HG03196 (cell line): ENCODE results near the gene AKAP13.
"Not testable (repeated sequence)": the region's sequence is repeated elsewhere in the genome, so short reads cannot be mapped to it uniquely, and the experiment has no call there.

Source experiments
- ATAC-seq: cut with Tn5 transposase; IDR thresholded peaks from one replicate; pipeline ENCODE4 v1.9.1; 2021; ENCODE audit not compliant: unreplicated experiment

AKAP13 gene

GRCh38 chr15:85642693-85643066 lies 262.3 kb downstream of the AKAP13 start:
- ATAC-seq, result no peak

- ATAC-seq, result peak; percentile 78
Measured at GRCh38 chr15:85646538-85647091, 266.2 kb downstream of the AKAP13 start.

- no peak for ATAC-seq
Measured at GRCh38 chr15:85649372-85649771, 269.0 kb downstream of the AKAP13 start.

DNA sequence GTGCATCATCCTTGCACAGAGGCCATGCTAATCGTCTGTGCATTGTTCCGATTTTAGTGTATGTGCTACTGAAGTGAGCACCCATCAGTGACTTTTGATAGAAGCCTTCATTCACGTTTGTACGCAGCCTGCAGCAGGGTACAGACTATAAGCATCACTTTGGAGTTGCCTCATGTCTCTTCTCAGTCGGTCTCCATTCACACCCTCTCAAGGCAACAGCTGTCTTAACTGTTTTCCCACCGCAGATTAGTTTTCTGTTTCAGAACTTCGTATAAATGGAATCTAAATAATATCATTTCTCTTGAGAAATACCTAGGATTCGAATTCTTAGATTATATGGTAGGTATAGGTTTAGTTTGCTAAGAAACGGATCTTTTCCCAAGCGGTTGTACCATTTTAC lies 271.1 kb downstream of the AKAP13 start:
- ATAC-seq, result no peak

DNA sequence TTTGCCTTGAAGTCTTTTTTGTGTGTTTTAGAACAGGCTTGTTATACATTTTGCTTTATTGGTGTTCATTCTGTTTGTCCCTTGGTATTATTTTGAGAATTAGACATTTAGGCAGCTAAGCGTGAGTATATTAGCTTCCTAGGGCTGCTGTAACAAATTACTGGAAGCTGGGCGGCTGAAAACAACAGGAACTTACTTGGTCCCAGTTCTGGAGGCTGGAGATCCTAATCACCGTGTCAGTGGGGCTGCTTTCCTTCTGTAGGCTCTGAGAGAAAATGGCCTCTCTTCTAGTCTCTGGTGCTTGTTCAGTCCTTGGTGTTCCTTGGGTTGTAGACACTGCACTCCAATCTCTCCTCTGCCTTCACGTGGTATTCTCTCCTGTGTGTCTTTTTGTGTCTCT lies 272.1 kb downstream of the AKAP13 start:
- no peak for ATAC-seq

- no peak for ATAC-seq
Measured at GRCh38 chr15:85657132-85657531, 276.7 kb downstream of the AKAP13 start.

GRCh38 chr15:85658816-85659215 lies 278.4 kb downstream of the AKAP13 start:
- ATAC-seq, result no peak

GRCh38 chr15:85661859-85662258 lies 281.5 kb downstream of the AKAP13 start:
- ATAC-seq, result no peak

DNA sequence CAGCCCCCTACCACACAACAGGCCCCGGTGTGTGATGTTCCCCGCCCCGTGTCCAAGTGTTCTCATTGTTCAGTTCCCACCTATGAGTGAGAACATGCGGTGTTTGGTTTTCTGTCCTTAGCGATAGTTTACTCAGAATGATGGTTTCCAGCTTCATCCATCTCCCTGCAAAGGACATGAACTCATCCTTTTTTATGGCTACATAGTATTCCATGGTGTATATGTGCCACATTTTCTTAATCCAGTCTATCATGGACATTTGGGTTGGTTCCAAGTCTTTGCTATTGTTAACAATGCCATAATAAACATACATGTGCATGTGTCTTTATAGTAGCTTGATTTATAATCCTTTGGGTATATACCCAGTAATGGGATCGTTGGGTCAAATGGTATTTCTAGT lies 285.3 kb downstream of the AKAP13 start:
- not testable (repeated sequence) for ATAC-seq

DNA sequence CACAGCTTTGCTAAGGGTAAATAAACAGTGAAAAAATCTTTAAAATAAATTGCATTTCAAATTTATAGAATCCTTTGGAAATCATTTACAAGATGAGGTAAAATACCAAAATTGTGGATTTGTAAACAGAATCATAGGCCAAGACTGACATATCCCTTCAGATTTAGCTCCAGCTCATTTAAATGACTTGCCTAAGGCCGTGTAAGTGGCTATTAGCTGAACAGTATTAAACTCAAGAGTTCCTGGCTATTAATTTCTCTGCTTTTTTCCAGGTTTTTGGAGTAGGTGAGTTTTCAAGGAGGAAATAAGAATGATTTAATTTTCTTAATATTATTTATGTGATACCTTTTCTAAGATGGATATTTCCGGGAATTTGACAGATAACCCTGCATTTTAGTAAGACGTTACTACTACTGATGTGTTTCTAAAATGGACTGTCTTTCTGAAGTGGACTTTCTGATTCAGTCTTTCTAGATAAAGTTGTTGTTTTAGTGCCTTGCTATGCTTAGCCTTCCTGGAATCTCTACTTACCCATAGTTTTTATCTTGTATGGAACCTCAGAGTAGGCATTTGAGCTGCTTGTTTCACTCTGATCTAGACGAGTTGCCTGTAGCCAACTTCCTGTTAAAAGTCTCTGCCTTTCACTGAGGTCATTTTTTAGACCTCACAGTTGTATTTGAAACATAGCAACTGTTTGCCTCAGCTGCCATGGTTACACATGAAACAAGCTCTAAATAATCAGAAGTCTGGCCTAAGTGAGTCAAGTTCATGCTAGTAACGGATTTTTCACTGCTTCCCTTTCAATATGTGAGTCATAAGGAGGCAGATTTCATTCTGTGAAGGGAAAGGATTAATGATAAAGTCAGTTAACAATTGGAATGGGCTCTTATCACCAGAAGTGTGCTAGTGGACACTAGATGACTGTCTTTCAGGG lies 287.4 kb downstream of the AKAP13 start:
- peak; percentile 85 for ATAC-seq

DNA sequence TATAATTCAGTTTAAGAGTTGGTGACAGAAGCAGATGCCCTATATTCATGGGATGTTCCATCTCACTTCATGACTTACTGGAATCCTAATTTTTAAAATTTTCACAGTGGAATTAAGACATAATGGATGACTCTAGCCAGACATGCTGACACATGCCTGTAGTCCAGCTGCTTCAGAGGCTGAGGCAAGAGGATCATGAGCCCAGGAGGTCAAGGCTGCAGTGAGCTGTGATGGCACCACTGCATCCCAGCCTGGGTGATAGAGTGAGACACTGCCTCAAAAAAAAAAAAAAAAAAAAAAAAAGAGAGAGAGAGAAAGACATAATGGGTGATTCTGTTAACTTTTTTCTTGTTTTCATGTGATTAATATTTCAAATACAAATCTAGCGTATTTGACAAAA lies 290.8 kb downstream of the AKAP13 start:
- ATAC-seq, result no peak

DNA sequence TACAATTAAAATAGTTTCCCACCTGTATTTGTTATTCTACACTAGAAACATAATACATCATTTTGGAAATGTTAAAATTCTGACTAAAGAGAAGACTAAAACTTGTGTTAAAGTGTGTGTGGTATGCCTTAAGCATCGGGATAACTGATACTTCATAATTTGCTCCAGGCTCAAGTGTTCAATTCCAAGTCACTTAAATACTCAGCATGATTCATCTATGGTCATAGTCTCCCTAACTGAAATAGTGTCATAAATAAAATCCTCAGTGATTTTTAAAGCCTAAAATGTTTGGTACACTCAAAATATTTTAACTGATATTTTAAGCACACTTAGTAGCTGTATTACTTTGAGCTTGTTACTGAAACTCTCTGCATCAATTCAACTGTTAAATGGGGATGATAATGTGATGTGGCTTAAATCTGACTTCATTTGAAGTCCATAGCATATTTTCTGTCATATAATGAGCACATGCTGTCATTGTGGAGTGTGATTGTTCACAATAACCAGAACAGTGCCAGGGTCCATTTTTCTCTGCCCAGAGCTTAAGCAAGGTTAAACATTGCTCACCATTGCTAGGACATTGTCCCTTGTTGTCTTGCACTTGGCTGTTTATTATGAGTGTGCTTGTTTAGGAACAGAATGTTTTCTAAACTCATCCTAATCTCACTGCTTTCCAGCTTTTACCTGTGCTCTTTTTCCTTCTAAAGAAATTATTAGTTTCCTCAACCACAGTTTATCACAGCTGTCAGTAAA lies 292.1 kb downstream of the AKAP13 start:
- ATAC-seq, result no peak

DNA sequence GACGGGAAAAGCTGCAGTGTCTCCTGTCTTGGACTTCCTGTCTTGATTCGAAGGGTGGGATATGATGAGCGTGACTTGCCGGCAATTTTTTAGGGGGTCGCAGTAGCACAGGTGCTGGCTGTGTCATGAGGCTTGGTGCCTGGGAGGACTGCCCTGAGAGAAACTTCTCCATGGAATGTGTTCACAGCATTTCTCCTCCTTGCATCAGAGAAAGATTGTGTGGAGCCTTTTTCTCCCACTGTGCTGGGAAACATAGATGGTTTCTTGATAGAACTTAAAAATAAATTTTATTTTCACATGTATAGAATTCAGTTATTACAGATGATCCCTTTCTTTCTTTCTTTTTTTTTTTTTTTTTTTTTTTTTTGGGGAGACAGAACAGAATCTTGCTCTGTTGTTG lies 292.9 kb downstream of the AKAP13 start:
- no peak for ATAC-seq

- ATAC-seq, result no peak
Measured at GRCh38 chr15:85676342-85677098, 296.1 kb downstream of the AKAP13 start.

GRCh38 chr15:85679231-85679630 lies 298.8 kb downstream of the AKAP13 start:
- ATAC-seq, result no peak

DNA sequence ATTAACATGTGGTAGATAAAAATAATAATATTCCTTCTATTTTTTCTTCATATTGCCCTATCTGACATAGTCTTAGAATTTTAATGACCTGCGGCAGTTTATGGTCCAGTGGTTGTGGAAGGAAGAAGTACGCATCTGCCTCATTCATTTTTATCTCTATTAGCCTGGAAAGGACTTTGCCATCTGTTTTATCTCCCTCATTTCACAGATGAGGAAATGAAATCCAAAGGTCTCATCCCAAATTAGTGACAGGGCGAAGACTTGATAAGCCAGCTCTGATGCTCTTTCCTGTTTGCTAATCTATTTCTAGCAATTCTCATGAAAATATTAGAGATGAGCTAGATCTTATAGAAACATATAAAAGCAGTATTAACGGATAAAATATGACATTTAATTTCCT lies 301.0 kb downstream of the AKAP13 start:
- no peak for ATAC-seq

DNA sequence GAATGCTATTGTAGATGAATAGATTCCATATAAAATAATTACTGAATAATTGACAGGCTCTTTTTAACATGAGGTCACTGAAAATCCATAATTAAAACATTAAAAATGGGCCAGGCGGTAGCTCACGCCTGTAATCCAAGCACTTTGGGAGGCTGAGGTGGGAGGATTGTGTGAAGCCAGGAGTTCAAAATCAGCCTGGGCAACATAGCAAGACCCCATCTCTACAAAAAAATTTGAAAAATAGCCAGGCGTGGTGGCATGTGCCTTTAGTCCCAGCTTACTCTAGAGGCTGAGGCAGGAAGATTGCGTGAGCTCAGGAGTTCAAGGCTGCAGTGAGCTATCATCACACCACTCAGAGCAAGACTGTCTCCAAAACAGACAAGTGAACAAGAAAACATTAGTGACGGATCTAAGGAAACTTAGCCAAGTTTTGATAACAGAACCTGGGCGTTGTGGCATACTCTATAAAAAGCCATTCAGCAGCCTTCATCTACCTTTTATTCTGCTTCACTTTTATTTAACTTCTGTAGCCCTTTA lies 303.8 kb downstream of the AKAP13 start:
- ATAC-seq, result no peak

DNA sequence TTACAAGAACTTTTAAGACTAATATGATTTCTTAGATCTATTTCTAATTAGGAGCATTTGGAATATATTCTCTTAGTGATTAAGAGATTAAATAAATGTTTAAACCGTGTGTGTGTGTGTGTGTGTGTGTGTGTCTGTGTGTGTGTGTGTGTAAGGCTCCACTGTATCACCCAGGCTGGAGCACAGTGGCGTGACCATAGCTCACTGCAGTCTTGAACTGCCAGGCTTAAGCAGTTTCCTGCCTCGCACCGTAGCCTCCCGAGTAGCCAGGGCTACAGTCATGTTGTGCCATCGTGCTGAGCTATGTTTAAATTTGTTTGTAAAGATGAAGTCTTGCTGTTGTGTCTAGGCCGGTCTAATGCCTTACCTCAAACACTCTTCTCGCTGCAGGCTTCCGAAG lies 305.0 kb downstream of the AKAP13 start:
- no peak for ATAC-seq

DNA sequence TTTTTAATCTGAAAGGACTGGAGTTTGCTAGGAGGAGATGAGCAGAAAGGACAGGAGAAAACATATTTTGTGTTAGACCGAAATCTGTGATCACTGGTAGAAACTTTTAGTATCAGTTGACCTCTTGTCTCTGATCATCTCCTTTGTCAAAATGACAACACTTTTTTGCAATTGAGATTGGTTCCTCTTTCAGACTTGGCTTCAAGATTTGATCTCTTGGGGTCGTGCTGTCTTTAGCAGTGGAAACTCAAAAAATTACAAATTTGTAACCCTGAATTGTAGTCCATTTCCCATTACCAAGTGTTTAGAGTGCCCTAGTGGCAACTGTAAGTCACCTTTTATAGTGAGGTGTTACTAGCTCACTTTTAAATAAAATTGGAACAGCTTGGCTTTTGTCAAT lies 306.9 kb downstream of the AKAP13 start:
- no peak for ATAC-seq

DNA sequence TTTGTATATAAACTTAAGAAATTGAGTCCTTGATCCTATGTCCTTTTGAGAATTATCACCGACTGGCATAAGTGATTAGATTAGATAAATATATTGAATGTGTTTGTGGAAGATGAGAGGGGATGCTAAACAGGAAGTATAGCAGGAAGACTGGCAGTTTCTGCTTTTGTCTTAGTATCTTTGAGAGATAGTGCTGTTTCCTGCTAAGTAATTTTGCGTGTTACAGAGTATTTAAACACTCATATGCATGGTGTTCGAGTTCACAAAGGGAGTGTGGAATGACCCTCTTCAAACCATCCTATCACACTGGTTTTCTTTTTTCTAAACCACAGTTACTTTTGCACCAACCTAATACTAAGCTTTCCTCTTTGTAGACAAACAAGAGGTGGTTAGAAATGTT lies 308.3 kb downstream of the AKAP13 start:
- no peak for ATAC-seq

GRCh38 chr15:85689729-85690128 lies 309.3 kb downstream of the AKAP13 start:
- ATAC-seq, result peak; percentile 22
